GM19240 (cell line): ENCODE measurements around the gene GNAT2.
"Not testable (repeated sequence)": the region's sequence is repeated elsewhere in the genome, so short reads cannot be mapped to it uniquely, and the experiment has no call there.

Source experiments
- DNase-seq: peaks from one replicate; pipeline ENCODE4 v3.0.0; 2011; ENCODE audit warnings: low spot score; ENCODE audit not compliant: insufficient read length

Gene GNAT2

DNA sequence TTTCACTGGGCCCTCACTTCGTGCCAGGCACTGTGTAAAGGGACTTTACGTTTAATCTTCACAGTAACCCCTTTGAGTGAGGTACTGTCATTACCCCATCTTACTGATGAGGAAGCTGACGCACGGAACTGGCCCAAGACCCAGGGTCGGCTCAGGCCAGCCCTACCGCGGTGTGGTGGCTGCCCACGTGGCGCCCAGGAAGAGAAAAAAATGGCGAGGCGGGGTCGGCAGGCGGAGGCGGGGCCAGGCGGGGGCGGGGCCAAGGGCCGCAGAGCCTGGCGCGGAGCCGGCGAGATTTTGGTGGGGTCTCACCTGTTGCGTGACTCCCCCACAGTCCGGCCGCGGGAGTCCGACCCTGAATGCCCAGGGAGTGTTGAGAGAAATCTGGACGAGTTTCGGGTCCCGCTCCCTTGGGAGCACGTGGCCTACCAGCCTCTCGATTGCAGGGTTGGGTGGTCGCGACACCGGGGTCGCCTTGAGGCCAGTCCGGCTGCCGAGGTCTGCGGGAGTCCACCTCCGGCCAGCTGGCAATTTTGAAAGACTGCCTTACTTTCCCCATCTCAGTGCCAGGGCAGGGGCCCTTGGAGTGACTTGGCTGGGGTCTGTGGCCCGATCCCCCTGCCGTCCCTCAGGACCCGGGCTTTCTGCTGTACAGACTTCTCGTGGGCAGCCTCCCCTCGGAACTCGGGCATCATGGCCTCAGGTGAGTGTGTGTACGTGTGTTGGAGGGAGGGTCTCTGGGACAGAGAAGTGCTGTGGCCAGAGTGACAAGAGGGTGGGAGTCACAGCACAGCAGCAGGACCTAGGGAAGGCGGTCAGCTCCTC is at the start of gene GNAT2, which contains the start of gene AMPD2:
Gene GNAT2, minus strand, starts transcription at position 41 of the 825 bp plus-strand sequence. CDS start 6,746 bp downstream, outside the sequence.
Gene AMPD2, plus strand, starts transcription at position 262 of the 825 bp plus-strand sequence. CDS start 1,339 bp downstream, outside the sequence.
- DNase-seq = peak; percentile 75

DNA sequence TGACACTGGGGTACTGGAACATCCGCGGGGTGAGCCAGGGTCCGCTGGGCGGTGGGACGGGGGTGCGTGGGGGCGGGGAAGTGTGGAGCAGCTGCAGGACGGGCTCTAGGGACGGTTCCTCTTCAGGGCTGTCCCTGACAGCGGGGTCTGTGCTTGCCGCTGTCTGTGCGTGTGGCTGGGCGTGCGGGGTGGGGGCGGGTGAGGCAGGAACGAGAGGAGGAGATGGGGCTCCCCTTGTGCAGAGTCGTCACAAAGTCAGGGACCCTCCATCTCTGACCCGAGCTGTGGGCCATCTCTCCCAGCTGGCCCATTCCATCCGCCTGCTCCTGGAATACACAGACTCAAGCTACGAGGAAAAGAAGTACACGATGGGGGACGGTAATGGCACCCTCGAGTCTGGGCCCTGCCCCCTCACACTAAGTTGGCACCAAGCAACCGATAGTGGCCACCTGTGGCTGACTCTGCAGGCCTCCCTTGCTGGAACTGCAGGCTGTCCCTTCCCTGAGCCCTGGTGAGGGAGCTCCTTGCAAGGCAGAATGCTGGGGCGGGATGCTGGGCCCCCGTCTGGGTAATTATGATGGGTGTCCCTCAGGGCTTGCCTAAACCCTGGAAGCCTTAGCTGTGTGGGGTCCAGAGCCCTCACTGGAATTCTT is 48.8 kb upstream of the GNAT2 start:
- no peak for DNase-seq

DNA sequence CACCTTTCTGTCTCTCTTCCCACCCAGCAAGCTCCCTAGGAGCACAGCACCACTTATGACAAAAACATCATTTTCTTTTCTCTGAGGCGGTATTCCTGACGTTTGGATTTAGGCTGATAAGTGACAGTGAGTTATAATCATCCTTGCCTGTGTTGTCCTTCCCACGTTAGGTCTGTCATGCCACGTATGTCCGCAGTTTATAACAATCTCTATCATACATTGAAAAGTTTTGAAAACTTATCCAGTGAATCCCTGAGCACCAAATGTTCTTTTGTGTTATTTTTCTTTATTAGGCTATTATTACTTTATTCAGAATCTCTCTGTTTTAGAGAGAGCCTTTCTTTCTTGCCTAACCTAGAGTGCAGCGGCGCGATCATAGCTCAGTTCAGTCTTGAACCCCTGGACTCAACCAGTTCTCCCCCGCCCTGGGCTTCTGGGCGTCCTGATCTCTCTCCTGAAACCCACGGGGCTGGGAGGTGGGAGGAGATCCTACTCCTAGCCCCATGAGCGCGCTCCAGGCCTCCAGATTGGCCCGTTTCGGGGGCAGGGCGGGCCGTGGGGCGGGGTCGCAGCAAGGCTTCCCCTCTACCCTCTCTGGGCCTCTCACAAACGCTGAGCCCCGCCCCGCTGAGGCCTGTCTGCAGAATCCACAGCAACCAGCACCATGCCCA is 48.2 kb upstream of the GNAT2 start, which contains the start of gene GSTM2:
Gene GSTM2, plus strand, starts transcription at position 606 of the 671 bp plus-strand sequence. Its CDS starts 59 bp downstream, at position 665.
- DNase-seq = peak; percentile 51

DNA sequence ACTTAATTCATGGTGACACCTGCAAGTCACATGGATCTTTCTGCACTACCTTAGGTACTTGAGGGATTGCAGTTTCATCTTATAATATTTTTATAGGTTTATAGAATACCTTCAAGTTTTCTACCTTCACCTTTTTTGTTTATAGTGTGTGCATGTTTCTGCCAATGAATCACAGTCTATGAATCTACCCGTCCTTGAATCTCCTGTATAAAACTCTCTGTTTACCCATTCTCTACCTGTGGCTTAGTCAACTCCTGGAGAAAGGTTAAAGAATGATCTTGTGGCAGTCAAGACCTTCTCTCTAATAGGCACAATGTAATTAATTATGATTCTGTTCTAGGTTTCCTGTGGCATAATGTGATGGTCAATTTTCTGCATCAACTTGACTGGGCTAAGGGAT is 45.3 kb upstream of the GNAT2 start:
- DNase-seq = no peak

DNA sequence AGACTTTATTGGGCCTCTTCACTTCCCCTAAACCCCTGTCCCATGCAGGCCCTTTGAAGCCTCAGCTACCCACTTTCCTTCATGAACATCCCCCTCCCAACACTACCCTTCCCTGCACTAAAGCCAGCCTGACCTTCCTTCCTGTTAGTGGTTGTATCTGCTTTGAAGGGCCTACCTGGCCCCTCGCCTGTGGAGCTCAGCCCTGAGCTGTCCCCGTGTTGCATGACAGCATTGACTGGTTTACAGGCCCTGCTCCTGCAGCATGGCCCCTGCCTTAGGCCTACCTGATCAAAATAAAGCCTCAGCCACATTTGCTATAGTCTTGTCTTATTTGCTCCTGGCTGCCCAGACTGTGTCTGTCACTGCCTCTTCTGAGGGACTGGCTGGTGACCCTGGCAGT is 42.0 kb upstream of the GNAT2 start:
- no peak for DNase-seq

DNA sequence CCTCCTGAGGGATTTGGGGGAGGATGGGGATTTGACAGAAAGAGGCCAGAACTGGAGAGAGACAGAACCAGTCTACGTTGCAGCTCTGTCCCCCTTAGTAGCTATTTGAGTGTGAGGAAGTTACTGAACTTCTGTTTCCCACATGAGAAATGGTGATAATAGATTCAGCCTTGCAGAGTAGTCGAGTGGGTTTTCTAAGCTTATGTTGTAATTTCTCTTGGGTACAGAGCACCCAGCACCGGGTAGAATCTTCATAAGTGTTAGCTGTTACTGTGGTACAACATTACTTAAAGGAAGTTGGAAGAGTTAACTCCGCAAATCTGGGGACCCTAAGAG is 41.2 kb upstream of the GNAT2 start:
- not testable (repeated sequence) for DNase-seq

DNA sequence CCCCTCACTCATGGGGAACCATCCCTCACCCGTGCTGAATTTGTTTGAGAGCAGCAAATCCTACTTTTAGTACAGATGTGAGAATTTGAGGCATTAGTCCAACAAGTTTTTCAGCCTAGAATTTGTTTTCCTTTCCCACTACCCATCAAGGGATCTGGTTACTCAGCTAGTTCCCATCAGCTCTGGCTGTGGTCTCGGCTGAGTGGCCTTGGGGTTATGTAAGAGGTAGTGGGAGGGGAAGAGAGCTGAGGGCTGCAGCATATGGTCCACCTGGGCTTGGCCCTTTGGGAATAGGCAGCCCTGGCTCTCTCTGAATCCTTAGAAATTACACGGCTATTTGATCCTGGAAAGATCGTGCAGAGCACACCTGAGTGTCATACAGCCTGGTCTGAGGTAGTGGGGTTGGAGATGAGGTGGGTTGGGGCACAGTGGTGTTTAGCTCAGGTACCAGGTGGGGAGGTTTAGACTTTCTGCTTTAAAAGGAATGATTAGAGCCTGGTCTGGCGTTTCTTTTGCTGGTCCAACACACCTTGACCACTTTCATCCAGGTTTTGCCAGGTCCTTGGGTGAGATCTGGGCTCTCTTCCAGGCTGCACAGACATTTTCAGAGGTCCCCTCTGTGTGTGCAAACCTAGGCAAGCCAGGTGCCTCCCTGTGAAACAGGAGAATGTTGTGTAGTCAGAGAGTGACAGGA is 40.7 kb upstream of the GNAT2 start:
- no peak for DNase-seq

DNA sequence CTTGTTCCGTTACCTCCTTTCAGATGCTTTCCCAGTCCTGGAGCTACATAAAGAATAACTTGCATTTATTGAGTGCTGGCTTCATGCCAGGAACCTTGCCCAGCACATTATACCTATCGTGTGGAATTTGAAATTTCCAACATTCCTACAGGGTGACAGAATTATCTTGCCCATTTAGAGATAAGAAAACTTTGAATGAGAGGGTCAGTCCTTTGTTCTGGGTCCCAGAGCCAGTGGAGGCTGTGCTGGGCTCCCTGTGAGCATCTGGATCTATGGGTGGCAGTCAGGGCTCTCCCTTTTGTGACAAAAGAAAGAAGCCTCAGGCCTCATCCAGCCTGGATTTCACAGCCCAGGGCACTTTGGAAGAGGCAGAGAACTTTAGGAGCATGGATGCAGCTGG is 39.7 kb upstream of the GNAT2 start:
- no peak for DNase-seq

DNA sequence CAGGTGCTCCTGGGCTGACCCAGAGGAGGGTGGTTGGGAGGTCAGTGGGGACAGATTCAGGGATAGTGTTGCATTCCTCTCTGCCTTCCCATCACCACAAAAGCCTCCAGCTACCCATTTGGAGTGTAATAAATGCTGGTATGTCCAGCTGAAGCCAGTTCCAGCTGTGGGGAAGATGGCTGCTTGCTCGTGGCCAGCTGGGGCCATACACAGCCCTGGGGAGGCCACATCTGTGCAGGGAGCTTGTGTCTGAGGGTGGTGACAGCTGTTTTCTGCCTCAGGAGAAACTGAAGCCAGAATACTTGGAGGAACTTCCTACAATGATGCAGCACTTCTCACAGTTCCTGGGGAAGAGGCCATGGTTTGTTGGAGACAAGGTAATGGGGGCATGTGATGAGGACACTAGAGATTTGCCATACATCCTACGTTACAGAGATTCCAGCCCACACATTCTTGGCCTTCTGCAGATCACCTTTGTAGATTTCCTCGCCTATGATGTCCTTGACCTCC is 39.2 kb upstream of the GNAT2 start:
- no peak for DNase-seq

DNA sequence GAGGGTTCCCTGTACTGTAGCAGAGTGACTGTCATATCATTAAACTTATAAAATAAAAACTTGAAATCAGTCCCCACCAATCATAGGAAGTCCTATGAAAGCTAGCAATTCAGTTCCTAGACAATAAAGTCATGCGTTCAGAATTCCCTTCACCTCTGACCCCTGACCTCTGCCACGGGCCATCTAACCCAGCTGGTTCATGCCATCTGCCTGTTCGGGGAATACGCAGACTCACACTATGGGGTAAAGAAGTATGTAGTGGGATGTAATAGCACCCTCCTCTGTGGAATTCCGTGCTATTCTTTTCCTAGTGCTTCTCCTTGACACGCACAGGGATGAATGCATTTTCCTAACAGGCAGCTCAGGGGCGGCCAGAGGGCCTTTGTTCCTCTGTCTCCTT is 38.6 kb upstream of the GNAT2 start:
- no peak for DNase-seq

DNA sequence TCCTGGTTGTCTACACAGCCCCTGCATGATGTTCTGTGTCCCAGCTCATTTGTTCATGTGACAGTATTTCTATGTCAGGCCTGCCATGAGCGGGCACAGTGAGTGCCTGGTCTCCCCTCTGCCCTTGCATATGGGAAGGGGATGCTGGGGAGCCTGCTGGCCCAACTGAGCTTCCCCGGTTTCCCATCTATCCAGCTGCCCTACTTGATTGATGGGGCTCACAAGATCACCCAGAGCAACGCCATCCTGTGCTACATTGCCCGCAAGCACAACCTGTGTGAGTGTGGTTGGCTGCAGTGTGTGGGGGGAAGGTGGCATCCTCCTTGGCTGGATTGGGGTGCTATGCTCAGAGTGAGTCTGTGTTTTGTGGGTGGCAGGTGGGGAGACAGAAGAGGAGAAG is 38.0 kb upstream of the GNAT2 start:
- DNase-seq = no peak

DNA sequence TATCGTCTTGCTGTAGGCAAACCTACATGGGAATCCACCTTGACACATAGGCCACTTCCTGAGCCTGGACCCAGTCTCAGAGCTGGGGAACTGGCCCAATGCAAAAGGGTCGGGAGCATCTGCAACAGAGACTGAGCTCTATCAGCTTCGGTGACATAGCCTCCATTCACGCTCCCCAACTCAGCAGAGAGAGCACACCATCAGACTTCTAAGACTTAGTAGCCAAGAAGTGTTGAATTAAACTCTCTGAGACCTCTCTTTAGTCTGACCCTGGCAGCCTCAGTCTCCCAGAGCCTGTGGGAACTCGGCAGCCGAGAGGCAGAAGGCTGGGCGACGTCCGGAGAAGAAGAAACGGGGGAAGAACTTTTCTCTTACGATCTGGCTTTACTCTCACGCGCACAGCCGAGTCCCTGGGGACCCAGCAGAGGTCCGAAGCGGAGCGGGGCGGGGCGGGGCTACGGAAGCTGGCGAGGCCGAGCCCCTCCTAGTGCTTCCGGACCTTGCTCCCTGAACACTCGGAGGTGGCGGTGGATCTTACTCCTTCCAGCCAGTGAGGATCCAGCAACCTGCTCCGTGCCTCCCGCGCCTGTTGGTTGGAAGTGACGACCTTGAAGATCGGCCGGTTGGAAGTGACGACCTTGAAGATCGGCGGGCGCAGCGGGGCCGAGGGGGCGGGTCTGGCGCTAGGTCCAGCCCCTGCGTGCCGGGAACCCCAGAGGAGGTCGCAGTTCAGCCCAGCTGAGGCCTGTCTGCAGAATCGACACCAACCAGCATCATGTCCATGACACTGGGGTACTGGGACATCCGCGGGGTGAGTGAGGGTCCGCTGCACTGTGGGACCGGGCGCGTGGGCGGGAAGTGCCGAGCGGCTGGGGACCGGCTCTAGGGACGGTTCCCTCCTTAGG is 36.5 kb upstream of the GNAT2 start, which contains the start of gene GSTM4:
Gene GSTM4, plus strand, starts transcription at position 485 of the 905 bp plus-strand sequence. Its CDS starts 291 bp downstream, at position 776.
- DNase-seq = peak; percentile 75

DNA sequence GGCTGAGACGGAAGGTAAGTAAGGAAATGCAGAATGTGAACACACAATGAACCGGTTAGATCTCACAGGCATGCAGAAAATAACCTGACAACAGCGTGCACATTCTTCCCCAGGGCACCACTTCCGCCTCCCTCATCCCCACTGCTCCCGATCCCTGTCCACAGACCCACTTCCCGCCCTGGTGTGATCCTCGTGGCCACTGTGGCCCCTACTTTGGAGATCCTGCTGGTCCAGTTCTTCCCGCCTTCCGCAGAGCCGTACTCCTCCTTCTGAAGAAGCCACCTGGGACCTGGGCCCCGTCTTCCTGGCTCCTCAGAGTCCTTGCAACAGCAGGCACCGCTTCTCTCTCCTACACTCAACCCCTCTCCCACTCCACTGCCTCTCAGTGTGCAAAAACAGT is 35.1 kb upstream of the GNAT2 start:
- no peak for DNase-seq

DNA sequence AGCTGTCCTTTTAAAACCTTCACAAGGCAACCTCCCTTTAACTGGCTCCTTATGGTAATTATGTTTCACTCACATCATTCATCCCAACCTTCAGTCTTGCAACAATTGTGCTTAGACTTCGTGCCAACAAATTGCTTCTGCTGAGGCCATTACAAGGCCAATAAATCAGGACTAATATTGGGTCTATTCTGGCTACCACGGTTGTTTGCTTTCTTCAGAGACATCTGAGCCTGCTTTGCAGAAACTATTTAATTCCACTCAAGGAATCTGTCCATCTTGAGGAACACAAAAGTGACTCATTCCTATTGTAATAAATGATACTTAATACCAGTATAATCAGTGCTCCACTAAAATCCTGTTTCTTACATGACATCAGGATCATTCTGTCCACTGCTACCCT is 33.9 kb upstream of the GNAT2 start:
- DNase-seq = no peak

DNA sequence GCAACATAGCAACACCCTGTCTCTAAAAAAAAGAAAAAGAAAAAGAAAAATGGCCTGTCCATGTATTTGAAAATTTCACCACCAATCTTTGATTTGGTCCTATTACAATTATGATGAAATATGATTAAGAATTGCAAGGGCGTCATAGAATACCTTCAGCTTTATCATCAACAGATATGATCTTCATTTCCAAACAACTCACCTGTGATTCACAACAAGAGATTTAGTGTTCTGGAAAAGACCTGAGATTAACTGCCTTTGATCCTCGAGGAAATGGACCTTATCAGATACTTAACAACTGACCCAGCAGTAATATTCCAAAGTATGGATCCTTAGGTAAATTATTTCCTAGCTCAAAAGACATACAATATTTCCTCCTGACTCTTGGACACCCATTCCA is 33.0 kb upstream of the GNAT2 start:
- no peak for DNase-seq

DNA sequence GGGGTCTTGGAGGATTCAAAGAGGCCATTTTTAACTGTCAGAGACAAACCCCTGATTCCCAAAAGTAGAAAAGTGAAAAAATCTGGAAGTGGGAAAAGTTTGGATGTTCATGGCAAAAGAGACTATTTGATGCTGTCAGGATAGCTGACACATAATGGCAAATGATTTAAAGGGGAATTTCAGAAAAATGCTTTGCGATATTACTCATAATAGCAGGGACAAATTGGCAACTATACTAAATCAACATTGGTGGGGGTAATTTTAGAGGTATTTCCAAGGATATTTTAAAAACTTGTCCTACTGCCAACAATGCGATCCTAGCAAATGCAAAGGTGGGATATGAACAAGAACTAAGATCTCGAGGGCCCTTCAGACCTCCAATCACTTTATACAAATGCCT is 31.2 kb upstream of the GNAT2 start:
- no peak for DNase-seq

DNA sequence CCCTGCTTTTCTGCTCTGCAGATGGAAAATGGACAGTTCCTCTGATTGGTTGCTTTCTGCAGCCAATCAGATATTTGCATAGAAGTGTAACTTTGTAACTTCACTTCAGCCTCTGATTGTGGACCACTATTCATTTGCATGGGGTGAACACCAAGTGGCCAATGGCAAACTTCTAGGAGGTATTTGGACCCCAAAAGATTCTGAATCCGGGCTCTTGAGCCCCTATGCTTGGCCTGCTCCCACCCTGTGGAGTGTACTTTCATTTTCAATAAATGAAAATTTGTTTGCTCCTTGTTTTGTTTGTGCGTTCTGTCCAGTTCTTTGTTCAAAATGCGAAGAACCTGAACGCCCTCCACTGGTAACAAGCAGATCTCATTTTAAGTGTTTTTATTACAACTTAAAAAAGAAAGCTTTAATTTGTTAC is 30.1 kb upstream of the GNAT2 start:
- no peak for DNase-seq

DNA sequence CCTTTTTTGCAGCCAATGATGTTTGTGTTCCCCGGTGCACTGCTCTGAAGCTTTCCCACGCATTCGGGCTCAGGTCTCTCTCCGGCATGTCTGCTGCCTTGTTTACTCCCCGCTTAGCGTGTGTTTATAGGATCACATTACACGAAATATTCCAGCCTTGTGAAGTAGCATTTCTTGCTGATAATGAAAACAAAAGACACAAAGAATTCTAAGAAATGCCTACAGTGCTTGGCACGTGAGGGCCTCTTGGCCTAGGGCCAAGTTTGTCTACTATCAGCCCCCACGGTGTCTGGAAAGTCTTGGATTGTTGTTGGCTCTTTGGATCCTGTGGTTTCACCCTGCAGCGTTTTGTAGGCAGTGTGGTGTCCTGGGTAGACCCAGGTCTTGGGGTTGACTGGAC is 25.3 kb upstream of the GNAT2 start:
- no peak for DNase-seq

DNA sequence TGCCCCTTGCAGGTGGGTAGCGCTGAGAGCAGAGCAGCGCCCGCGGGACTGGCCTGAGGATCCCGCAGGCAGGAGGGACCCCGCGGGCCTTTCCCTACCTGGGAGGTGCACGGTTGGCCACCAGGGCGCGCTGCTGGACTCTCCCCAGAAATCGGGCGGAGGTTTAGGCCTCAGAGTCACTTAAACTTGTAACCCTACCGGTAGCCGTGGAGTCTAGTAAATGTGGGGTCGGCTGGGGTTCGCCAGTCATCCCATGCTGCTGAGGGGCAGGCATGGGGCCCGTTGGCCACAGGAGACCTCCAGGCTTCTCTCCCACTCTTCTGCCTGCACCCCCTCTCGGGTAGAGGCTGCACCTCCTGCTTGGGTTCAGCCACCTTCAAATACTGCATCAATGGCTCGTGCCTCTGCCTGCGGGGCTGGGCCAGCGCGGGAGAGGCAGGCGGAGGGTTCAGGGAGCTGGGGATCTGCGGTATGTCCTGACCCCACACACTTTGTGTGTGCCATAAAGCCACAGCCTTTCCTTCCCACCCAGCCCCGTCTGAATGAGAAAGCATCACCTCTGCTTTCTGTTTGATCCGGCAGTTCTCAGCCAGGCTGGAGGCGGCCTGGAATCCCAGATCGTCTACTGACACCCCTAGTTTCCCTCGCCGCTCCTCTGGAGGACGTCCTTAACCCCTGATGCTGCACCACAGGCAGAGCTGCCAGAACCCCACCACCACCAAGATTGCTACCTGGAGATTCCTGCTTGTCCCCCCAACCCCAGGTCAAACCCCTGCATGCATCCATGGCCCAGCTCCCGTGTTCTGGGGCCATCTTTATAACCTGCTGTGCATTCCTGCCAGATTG is 24.2 kb upstream of the GNAT2 start:
- peak; percentile 70 for DNase-seq
